ENCODE data around the gene PLCH2. TPM values are rescaled to one million over a fixed set of nuclear protein-coding genes. Genes with fewer than 3 reads are reported as not detected.

PLCH2 gene
- total RNA-seq, 1 donor from 2014 or later, result 61.4 TPM

GRCh38 chr1:2460203-2460602, 15.9 kb upstream of the PLCH2 start:
- TF ChIP-seq CTCF (IDR thresholded peaks at IDR 0.05; ENCODE audit: partially characterized antibody, unreplicated experiment), result no peak
- H3K4me3 Mint-ChIP-seq (ENCODE audit: unreplicated experiment), result no peak overlapping the region
- no peak for DNase-seq
- peaks cover 2% of the 10 kb centered on the region for H3K9me3 Mint-ChIP-seq (ENCODE audit: unreplicated experiment)
- H3K27ac Mint-ChIP-seq (ENCODE audit: unreplicated experiment), result no peak overlapping the region
- peaks cover 8% of the 10 kb centered on the region for H3K27me3 Mint-ChIP-seq (ENCODE audit: unreplicated experiment)
- H3K4me1 Mint-ChIP-seq (ENCODE audit: low read depth, unreplicated experiment), result peaks cover 11% of the 10 kb centered on the region
- H3K36me3 Mint-ChIP-seq (ENCODE audit: unreplicated experiment), result no peaks in the 10 kb centered on the region

DNA sequence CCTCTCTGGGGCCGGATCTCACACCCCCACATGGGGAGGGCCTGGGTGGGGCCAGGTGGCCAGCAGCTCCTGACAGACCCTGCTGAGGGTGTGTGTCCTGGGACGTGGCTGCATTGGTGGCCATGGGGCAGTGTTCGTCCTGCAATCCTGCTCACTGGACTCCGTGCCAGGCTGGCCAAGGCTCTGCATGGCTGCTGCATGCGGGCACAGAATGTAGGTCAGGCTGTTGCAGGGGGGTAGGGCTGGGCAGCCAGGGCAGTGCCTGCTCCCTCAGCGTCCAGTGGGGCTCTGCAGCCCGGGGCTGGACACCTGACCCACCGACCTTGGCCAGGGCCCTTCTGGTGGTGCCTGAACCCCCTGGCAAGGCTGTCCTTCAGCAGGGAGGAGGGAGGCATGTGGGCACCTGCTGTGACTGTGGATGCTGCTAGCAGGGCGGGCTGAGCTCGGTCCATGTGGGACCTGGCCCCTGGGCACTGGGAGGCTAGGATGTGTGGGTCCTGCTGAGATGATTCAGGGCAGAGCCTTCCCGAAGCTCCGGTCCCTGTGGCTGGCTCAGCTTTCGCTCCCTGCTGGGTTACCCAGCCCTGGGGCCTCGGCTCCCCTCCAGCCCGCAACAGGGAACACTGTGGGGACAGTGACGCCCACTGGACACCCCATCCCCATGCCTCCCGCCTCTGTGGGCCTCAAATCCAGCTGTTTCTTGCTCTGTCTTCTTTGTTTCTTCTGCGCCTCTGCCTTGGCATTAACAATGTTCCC, 14.9 kb upstream of the PLCH2 start:
- Mint-ChIP-seq H3K9me3 (ENCODE audit: unreplicated experiment) (peaks cover 2% of the 10 kb centered on the region), H3K4me3 (ENCODE audit: unreplicated experiment) (no peak overlapping the region), H3K4me1 (ENCODE audit: low read depth, unreplicated experiment) (peaks cover 13% of the 10 kb centered on the region), H3K36me3 (ENCODE audit: unreplicated experiment) (no peaks in the 10 kb centered on the region), H3K27me3 (ENCODE audit: unreplicated experiment) (peaks cover 8% of the 10 kb centered on the region), H3K27ac (ENCODE audit: unreplicated experiment) (no peak overlapping the region)
- TF ChIP-seq CTCF (IDR thresholded peaks at IDR 0.05; ENCODE audit: partially characterized antibody, unreplicated experiment), result no peak
- DNase-seq, result no peak

DNA sequence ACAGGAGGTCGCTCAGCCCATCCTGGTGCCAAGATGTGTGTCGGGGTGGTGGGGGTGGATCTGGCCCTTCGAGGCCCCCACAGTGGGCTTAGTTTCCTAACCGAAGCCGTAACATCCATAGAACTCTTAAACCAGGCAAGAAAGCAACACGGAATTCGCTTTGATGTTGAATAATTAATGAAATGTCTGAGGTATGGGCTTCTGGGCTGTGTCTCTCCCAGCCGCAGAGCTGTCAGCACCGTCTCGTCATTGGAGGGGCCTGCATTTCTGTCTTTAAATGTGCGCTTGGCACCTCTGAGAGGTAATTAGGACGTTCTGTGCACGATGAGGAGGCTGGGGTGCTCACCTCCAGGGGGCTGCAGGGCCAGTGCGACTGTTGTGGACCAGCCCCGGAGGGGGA, 13.3 kb upstream of the PLCH2 start:
- Mint-ChIP-seq H3K27me3 (ENCODE audit: unreplicated experiment) (peaks cover 8% of the 10 kb centered on the region), H3K9me3 (ENCODE audit: unreplicated experiment) (peaks cover 2% of the 10 kb centered on the region), H3K36me3 (ENCODE audit: unreplicated experiment) (no peaks in the 10 kb centered on the region), H3K4me1 (ENCODE audit: low read depth, unreplicated experiment) (peaks cover 13% of the 10 kb centered on the region), H3K4me3 (ENCODE audit: unreplicated experiment) (peak overlapping the region; percentile 34), H3K27ac (ENCODE audit: unreplicated experiment) (no peak overlapping the region)
- no peak for DNase-seq
- TF ChIP-seq CTCF (IDR thresholded peaks at IDR 0.05; ENCODE audit: partially characterized antibody, unreplicated experiment), result no peak

DNA sequence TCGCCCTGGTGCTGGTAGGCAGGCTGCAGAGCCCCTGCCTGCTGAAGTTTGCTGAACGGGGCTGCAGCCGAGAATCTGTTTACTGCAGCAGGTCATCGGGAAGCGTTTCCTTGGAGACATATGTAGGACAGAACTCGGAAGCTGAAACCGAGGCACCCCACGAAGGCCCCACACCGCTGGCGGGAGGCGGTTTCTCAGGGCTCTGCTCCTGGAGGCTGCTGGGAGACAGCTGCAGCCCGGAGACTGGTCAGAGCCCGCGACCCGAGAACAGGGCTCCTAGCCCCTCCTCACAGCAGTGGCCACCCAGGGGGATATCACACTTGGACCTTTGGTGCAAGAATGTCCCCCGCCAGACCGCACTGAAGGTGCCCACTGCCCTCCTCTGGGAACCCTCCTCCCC, 12.7 kb upstream of the PLCH2 start:
- H3K27me3 Mint-ChIP-seq (ENCODE audit: unreplicated experiment), result peaks cover 8% of the 10 kb centered on the region
- no peak overlapping the region for H3K4me3 Mint-ChIP-seq (ENCODE audit: unreplicated experiment)
- TF ChIP-seq CTCF (IDR thresholded peaks at IDR 0.05; ENCODE audit: partially characterized antibody, unreplicated experiment), result no peak
- H3K36me3 Mint-ChIP-seq (ENCODE audit: unreplicated experiment), result no peaks in the 10 kb centered on the region
- peaks cover 2% of the 10 kb centered on the region for H3K9me3 Mint-ChIP-seq (ENCODE audit: unreplicated experiment)
- no peak overlapping the region for H3K27ac Mint-ChIP-seq (ENCODE audit: unreplicated experiment)
- DNase-seq, result no peak
- peaks cover 13% of the 10 kb centered on the region for H3K4me1 Mint-ChIP-seq (ENCODE audit: low read depth, unreplicated experiment)
